NCI-H2107 treated with DMSO at 0.1 percent for 48 hours (cell line): Measurements from ENCODE around the gene RWDD1.
A peak's percentile ranks its signal among the peaks of the same experiment; 100 is the strongest.
"Not testable (repeated sequence)": the region's sequence is repeated elsewhere in the genome, so short reads cannot be mapped to it uniquely, and the experiment has no call there.

Experiments used
- DNase-seq: peaks from one replicate; lab custom pipeline; 2025; ENCODE audit not compliant: unreplicated experiment; lab: John Stamatoyannopoulos, UW

RWDD1 gene

GRCh38 chr6:116604868-116605267, 33.6 kb downstream of the RWDD1 start:
- not testable (repeated sequence) for DNase-seq

GRCh38 chr6:116605935-116606334, 34.6 kb downstream of the RWDD1 start:
- DNase-seq = no peak

- no peak for DNase-seq
Measured at GRCh38 chr6:116611056-116611455, 39.8 kb downstream of the RWDD1 start.

GRCh38 chr6:116615937-116616736, 44.8 kb downstream of the RWDD1 start, which contains the start of gene RSPH4A:
Gene RSPH4A (plus strand): TSS chr6:116616479. CDS start chr6:116616624, 145 bp downstream.
- peak; percentile 96 for DNase-seq

GRCh38 chr6:116616737-116617053, 45.4 kb downstream of the RWDD1 start:
- no peak for DNase-seq

GRCh38 chr6:116624036-116624805, 52.9 kb downstream of the RWDD1 start:
- no peak for DNase-seq

- no peak for DNase-seq
Measured at GRCh38 chr6:116625872-116626271, 54.6 kb downstream of the RWDD1 start.

GRCh38 chr6:116629563-116629981, 58.3 kb downstream of the RWDD1 start:
- no peak for DNase-seq

- DNase-seq = no peak
Measured at GRCh38 chr6:116631379-116631990, 60.2 kb downstream of the RWDD1 start.

- DNase-seq = no peak
Measured at GRCh38 chr6:116633685-116634084, 62.4 kb downstream of the RWDD1 start.
